HG03575 (cell line): ENCODE measurements around the gene PTTG1IP2.

Source experiments
- ATAC-seq: cut with Tn5 transposase; IDR thresholded peaks from one replicate; pipeline ENCODE4 v1.9.1; 2021; ENCODE audit not compliant: unreplicated experiment, insufficient number of reproducible peaks, low FRiP score; ENCODE audit errors: extremely low read depth

The PTTG1IP2 gene

DNA sequence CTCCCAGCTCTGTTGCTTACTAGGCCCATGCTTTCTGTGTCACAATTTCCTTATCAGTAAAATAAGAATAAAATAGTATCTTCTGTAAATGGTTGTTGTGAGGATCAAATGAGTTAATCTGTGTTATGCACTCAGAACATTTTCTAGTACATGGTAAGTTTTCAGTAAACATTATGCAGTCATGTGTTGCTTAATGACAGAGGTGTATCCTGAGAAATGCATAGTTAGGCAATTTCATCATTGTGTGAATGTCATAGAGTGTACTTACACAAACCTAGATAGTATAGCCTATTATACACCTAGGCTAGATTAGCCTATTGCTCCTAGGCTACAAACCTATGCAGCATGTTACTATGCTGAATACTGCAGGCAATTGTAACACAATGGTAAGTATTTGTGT, 4.4 kb downstream of the PTTG1IP2 start:
- no peak for ATAC-seq

DNA sequence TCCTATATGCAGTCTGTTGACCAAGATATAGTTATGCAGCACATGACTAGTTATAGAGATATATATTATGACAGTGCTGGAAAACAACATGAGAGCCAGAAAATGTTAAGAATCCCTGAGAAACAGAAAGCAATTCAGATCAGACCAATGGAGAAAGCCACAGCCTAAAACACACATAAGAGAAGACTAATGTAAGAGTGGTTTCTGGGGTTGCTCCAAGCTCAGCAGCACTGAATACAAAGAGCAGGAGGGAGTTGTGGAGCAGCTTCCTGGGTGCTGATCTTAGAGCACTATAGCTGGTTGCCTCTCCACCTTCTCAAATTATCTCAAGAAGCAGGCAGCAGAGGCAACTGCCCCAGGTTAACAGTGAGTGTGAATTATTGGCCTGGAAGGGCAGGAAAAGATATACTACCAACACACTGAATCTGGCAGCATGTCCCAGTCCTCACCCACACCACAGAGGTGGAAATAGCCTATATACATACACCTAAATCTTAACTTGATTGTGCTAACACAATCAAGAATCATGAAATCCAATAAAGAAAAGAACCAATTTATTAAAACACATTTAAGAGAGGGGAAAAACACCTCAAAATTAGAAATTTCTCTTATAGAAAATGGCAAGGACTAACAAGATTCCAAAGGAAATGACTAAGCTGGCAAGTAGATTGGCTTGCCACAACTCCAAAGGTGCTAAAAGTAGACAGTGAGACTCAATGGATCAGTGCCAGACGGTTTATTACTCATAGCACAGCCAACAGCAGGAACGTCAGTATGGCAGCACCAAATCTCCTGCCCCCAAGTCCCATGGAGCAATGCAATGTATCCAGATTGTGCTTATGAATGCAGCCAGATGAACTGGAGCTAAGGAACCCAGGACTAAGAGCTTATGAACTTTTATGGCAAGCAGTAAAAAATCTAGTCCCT, 5.1 kb downstream of the PTTG1IP2 start:
- ATAC-seq, result no peak

DNA sequence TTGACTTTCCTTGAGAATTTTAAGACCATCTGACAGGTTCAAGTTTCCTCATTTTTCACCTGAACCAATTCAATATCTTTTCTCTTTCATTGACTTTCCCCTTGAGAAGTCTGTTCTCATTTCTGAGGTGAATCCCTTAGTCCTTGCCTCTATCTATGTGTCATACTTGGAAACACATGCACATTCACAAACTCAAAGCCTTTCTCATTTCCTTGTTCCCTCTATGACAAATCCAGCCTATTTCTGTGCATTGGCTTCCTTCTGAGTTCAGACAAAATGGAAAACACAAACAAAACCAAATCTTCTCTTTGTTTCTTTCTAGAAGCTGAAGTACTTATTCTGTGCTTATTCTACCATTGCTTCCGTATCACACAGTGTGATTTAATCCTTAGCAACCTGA, 13.8 kb downstream of the PTTG1IP2 start:
- ATAC-seq, result no peak

DNA sequence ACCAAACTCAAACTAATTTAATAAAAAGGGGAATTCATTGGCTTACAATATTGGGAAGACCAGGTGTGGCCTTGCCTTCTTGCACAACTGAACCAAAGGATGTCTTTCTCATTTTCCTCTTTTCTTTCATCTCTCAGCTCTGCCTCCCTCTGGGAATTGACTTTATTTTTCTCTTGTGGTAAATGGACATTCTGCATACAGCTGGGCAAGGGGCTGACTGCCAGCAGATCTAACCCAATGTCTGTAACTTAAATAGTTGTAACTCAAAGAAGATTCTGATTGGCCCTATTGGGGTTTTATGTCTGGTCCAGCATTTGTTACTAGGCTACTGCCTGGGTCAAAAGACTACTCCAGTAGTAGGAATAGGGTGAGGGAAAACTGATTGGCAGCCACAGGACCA, 15.3 kb downstream of the PTTG1IP2 start:
- no peak for ATAC-seq

DNA sequence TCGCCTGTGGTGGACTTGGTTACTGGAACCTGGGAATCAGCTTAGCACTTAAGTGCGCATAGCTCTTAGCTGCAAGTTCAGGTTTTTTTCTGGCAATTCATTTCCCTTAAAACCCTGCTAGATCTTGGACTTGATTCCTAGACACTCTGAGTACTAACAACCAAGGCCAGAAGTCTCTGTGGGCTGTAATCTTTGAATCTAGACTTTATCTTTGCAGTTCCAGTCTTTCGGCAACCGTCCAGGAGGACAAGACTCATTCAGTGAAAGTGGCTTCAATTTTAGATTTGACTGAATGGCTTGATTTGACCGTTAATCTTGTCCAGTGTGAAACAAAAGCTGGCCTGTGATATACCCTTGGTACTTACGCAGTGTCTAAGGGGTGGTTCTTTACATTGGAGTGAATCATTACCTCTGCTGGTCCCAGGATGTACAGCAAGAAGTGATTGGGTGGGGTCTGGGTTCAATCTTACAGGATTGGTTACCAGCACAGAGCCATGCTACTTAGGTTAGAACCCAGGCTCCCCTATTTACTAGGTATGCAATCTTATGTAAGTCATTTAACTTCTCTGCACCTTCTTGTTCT, 16.4 kb downstream of the PTTG1IP2 start:
- no peak for ATAC-seq

DNA sequence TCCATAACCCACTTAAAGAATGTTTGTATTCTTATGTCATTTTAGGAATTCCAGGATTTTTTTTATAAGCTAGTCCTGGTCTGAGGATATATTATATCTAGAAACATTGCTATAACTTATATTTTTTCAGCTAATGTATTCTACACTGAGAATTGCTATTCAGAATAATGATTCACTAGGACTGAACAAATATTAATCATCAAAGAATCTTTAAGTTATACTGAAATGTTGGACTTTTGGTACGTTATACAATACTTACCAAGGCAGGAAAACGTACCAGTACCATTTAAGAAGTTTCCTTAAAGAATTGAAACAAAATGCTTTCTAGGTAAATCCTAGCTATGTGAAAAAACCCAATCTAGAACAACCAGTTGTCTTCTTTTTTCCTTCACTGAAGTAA, 18.4 kb downstream of the PTTG1IP2 start:
- ATAC-seq, result no peak

DNA sequence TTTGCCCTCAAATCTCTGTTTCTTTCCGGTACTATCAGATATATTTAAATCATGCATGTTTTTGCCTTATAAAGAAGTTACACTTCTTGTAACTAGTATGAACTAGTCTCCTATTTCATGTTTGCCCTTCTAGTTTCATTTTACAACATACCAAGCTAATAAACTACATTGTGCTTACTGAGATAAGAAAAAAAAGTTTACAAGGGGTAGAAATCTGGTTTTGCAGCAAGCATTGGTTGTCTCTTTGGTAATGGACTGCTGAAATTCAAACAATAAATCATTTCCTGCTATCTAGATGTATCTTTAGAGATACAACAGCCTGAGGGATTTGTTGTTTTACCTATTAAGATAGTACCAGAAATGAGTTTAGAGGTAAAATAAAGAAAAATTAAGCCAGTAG, 18.8 kb downstream of the PTTG1IP2 start:
- ATAC-seq, result no peak

DNA sequence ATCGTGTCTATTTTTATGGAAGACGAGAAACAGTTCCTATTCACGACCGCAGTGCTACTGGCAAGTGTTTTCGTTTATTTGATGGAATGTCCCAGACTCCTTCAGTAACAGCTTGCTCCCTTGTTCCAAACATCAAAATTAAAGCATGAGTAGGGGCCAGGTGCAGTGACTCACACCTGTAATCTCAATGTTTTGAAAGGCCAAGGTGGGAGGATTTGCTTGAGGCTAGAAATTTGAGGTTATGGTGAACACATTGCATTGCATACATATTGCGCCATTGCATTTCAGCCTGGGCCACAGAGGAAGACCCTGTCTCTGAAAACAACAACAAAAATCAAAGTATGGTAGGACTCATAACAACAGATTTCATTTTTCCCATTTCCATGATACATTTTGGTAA, 22.8 kb downstream of the PTTG1IP2 start:
- no peak for ATAC-seq

DNA sequence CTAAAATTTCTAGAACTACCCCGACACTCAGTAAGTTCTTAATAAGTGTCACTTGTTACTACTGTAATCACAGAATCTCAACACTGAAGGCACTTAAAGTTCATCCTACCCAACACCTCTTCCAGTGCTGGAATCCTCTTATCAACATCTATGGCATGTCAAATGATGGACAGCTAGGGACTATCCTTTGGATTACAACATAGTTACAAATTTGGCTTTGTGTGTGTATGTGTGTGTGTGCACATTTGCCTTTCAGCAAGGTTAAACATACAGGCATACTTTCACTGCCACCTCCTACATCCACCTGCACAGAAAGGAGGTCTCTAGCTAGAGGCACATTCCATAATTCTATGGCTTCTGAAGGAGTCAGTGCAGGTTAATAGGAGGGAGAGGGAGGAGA, 25.8 kb downstream of the PTTG1IP2 start:
- ATAC-seq, result no peak

DNA sequence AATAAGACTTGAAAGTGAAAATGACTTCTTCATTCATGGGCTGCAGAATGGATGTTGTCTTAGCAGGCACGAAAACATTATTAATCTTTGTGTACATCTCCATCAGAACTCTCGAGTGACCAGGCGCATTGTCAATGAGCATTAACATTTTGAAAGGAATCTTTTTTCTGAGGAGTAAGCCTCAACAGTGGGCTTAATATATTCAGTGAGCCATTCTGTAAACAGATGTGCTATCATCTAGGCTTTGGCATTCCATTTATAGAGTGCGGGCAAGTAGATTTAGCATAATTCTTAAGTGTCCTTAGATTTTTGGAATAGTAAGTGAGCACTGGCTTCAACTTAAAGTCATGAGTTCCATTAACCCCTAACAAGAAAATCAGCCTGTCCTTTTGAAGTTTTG, 33.1 kb downstream of the PTTG1IP2 start:
- no peak for ATAC-seq

DNA sequence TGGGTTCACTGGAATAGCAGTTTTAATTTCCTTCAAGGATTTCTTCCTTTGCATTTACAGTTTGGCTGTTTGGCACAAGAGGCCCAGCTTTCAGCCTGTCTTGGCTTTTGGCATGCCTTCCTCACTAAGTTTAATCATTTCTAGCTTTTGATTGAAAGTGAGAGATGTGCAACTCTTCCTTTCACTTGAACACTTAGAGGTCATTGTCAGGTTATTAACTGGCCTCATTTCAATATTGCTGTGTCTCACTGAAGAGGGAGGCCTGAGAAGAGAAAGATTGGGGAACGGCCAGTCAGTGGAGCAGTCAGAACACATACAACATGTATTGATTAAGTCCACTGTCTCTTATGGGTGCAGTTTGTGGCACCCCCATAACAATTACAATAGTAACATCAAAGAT, 33.9 kb downstream of the PTTG1IP2 start:
- no peak for ATAC-seq

DNA sequence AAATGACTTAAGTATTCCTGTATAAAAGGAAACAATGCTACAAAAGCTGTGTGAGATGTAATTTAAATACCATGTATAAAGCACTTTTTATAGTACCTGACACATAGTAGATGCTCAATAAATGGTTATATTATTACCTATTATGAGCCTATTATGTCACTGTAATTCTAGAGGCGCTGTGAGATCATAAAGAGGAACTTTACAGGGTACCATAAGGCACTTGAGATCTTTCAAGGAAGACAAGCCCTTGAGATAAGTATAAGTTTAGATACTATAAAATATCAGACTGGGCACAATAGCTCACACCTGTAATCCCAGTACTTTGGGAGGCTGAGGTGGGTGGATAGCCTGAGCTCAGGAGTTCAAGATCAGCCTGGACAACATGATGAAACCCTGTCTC, 38.3 kb downstream of the PTTG1IP2 start:
- no peak for ATAC-seq

DNA sequence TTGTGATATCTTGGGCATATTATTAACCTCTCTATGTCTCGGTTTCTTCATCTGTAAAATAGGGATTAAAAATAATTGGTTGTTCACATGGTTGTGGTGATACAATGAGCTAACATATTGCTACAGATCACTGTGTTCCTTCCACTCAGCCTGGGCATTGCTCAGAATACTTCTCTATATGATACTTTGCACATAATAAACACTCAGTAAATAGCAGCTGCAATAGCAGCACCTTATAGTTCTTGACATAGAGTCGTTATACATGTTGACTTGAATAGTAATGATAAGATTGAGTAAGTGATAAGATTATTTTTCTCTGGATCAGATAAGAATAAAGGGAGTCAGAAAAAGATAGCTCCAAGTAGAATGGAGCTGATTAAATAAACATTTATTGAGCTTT, 42.3 kb downstream of the PTTG1IP2 start:
- ATAC-seq, result no peak

DNA sequence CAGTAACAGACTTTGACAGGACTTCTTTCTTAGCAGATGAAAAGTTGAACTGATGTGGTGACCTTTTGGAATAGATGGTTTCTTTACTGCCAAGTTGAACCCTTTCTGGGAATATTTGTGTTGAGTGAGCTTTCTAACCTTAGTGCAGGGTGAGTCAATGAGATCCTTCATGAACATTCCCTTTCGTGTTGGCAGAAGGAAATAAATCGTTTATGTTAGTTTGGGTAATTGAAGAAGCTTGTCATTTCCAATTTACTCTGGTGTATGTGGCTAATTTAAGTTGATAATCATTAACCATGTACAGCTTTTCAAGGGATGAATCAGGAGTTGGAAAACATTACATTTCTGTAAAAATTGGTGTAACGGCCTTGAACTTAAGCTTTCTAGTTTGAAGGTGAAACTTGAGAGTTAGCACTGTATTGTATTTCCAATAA, 43.4 kb downstream of the PTTG1IP2 start:
- no peak for ATAC-seq

DNA sequence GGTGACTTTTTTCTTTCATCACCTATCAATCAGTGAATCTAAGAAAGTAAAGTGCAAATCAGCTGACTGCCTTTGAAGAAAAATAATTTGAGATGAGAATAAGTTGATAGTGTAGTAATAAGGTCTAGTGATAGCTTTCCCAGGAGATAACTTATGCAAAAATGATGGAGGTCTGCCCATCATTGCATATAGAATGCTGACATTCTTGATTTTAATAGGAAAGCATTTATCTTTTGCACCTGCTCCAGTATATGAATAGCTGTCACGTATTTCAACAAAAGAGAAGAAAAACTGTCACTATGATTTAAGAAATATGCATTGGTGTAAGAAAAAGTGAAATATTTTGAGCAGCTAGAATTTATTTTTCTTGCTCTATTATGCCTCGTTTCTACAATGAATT, 46.8 kb downstream of the PTTG1IP2 start:
- no peak for ATAC-seq

DNA sequence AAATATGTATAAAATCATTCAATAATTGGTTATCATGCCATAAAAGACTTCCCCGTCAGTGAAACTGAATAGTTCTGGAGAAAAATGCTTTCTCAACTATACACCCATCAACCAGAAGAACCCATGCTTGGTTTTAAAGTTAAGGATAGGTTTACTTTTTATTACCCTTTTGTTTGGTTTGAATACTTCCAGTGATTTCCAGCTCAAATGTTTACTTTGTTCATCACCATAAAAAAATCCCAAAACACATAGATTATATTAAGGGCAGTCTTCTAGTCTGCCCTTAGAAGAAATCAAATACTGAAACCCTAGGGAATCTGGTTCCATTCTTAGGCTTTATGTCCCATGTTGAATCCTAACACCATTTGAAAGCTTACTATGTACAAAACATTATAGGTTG, 49.2 kb downstream of the PTTG1IP2 start:
- ATAC-seq, result no peak

DNA sequence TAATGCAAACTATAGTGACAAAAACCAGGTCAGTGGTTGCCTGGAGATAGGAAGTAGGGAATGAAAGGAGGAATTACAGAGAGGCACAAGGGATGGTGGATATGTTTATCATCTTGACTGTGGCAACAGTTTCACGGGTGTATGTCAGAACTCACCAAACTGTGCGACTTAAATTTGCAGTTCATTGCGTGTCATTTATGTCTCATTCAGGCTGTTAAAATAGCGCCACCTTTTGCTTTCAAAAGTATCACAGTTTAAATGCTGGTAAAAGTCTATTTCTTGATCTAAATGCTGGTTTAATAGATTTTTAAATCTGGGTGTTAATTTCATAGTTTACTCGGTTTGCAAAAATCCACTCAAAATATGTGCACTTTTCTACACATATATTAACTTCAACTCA, 51.0 kb downstream of the PTTG1IP2 start:
- no peak for ATAC-seq

DNA sequence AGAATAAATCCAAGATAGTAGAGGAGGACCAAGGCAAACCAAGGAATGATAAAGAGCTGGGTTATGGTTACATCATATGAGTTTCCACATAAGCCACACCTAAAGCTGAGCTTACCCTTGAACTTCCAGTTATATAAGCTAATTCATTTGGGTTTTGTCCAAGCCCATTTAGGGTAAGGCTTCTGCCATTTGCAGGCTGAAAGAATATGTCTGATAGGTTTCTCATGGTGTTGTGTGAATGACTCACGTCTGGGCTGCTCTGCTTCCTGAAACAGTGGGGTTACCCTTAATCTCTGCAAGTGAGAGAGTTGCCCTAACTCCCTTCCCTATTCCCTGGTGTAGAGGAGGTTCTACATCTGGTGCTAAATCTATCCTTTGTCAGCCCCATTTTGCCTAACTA, 60.8 kb downstream of the PTTG1IP2 start:
- no peak for ATAC-seq

DNA sequence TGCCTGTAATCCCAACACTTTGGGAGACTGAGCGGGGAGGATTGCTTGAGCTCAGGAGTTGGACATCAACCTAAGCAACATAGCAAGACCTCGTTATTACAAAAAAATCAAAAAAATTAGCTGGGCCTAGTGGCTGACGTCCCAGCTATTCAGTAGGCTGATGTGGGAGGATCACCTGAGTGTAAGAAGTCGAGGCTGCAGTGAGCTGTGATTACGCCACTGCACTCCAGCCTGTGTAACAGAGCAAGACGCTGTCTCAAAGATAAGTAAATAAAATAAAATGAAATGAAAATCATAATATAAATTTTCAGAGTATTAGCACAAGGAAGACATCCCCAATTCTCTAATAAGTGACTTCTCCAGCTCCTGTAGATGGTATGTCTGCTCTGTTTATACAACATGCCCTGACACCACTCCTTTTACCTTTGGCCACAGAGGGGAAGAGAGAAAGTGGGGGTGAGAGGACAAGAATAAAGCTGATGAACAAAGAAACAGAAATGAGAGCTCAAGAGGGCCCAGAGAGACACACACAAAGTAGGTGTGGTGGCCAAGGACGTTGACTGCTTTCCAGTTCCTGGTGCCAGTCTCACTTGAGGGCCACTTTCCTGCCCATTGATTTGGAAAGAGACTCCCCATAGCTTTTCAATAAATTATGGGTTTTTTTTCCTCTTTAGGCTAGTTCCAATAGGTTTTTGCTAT, 62.9 kb downstream of the PTTG1IP2 start:
- ATAC-seq, result no peak

DNA sequence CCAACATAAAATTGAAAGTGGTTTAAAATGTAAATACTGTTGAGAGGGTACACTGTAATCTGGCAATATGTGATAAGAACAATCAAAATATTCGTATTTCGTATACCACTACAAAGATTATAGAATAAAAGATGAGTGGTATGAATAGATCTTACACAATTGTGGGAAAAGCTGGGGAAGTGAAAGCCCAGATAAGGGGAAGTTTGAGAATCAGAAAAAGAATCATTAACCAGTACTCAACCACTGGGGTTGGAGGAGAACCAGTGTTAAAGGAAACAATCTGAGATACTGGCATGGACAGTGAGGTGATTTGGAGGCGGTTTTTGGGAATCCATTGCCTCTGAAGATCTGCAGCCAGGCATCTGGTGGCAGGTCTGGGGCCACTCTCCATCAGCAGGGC, 67.0 kb downstream of the PTTG1IP2 start:
- ATAC-seq, result no peak
